GM18502 (cell line): ENCODE results near the gene PLAAT5.

ENCODE experiments used
- ATAC-seq: cut with Tn5 transposase; IDR thresholded peaks from one replicate; pipeline ENCODE4 v1.9.1; 2021; ENCODE audit warnings: mild to moderate bottlenecking; ENCODE audit not compliant: unreplicated experiment, poor library complexity

The PLAAT5 gene

DNA sequence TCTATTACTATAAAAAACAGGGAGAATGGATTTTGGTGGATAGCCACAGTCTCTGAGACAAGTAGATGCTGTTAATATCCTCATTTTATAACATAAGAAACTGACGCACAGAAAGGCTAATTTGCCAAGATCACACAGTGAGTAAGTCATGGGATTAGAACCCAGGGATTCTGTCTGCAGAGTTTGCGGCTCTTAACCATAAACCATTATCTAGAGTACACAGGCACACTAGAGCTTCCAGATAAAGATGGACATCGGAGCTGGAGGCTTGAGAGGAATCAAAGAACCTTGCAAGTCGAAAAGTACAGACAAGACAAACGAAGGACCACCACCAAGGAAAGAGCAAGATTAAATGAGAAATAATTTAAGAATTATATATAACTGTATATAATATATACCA lies 26.2 kb upstream of the PLAAT5 start:
- ATAC-seq, result no peak

DNA sequence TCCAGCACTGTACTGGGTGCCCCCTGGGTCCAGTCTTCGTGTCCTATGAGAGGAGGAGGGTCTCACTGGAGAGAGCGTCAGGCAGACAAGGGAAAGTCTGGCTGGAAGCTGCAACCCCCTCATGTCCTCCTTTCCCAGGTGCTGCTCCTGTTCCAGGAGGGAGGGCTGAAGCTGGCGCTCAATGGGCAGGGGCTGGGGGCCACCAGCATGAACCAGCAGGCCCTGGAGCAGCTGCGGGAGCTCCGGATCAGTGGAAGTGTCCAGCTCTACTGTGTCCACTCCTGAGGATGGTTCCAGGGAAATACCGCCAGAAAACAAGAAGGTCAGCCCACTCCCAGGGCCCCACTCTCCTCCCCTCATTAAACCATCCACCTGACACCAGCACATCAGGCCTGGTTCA lies 25.1 kb upstream of the PLAAT5 start:
- ATAC-seq, result no peak

GRCh38 chr11:63512816-63513215 lies 21.8 kb upstream of the PLAAT5 start:
- no peak for ATAC-seq

GRCh38 chr11:63511048-63511748 lies 20.2 kb upstream of the PLAAT5 start:
- ATAC-seq, result no peak

DNA sequence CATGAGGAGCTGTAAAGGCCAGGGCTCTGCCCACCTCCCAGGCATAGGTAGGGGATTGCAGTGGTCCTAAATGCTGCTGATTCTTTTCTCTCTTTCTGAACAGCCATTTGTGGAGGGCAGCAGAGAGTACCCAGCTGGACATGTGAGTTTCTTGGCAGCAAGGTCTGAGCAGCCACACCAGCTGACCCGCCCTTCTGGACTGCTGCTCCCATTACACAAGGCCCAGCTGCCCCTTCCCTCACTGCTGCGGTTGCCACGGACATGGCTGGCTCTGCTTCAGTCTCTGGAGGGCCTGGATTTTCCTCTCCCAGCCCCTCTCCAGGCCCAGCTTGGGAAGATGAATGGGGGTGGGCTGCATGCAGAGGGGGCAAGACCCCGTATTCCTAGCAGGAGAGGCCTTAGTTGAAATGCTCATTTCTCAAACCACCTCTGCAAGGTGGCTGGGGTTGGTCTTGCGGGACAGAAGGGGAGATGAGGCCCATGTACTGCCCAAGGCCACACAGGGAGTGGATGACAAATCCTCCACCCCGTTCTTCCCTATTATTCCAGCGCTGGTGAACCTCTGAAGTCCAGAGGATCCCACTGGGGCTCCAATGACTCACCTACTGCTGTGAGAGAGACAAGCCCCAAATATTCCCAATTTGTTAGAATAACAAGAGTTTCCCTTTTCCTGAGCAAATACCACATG lies 19.5 kb upstream of the PLAAT5 start:
- no peak for ATAC-seq

- no peak for ATAC-seq
Observed at GRCh38 chr11:63508745-63509144, 17.8 kb upstream of the PLAAT5 start.

GRCh38 chr11:63508009-63508408 lies 17.0 kb upstream of the PLAAT5 start:
- no peak for ATAC-seq

DNA sequence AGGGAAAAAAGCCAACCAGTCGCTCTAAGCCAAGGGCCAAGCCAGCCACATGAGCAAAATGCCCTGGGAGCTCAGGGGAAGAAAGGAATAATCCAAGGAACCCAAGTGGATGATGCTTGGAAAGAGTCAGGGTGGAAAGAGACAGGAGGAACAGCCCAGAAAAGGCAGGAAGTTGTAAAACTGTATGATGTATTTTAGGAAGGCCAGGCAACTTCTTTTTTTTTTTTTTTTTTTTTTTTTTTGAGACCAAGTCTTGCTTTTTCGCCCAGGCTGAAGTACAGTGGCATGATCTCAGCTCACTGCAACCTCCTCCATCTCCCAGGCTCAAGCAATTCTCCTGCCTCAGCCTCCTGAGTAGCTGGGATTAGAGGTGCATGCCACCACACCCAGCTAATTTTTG lies 16.5 kb upstream of the PLAAT5 start:
- ATAC-seq, result no peak

GRCh38 chr11:63506876-63507275 lies 15.9 kb upstream of the PLAAT5 start:
- ATAC-seq, result no peak

GRCh38 chr11:63505857-63506528 lies 15.0 kb upstream of the PLAAT5 start, which contains the start of gene LGALS12:
Gene LGALS12 (plus strand): TSS chr11:63506084. CDS start chr11:63506459, 375 bp downstream.
- ATAC-seq, result no peak

- ATAC-seq, result no peak
Observed at GRCh38 chr11:63504933-63505586, 14.1 kb upstream of the PLAAT5 start.

DNA sequence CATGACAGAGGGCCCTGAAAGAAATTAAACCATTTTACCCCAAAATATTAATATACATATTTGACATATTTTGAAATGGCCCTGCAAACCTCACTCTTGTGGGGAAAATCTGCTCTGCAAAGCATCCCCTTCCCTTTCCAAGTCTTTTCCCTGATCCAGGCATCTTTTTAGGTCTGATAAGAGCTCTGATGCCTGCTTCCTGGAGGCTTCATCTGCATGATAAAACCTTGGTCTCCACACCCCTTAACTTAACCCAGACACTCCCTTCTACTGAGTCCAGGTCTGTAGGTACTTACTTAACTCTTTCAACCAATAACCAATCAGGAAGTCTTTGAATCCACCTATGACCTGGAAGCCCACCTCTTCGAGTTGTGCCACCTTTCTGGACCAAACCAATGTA lies 13.1 kb upstream of the PLAAT5 start:
- no peak for ATAC-seq

- ATAC-seq, result no peak
Observed at GRCh38 chr11:63503492-63503891, 12.5 kb upstream of the PLAAT5 start.

GRCh38 chr11:63502252-63502820 lies 11.4 kb upstream of the PLAAT5 start:
- ATAC-seq, result no peak

GRCh38 chr11:63501236-63501635 lies 10.3 kb upstream of the PLAAT5 start:
- no peak for ATAC-seq

DNA sequence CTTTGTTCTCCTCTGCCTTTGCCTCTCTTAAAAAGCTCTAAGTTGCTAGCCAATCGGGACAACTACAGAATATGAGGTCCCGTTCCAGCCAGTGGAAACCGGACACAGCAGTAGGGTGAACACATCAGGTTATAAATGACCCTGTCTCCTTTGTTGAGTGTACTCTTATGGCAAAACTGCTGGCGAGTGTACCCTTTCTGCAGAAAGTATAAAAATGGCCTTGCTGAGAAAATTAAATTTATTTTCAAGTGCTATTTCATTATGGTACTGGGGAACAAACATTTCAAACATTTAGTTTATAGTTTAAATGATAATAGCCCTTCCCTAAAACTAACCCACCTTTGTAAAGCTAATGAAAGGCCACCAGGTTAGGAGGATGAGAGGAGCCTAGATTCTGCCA lies 8.9 kb upstream of the PLAAT5 start:
- no peak for ATAC-seq

GRCh38 chr11:63494975-63495374 lies 4.0 kb upstream of the PLAAT5 start:
- no peak for ATAC-seq

GRCh38 chr11:63493127-63493526 lies 2.2 kb upstream of the PLAAT5 start:
- ATAC-seq, result no peak

DNA sequence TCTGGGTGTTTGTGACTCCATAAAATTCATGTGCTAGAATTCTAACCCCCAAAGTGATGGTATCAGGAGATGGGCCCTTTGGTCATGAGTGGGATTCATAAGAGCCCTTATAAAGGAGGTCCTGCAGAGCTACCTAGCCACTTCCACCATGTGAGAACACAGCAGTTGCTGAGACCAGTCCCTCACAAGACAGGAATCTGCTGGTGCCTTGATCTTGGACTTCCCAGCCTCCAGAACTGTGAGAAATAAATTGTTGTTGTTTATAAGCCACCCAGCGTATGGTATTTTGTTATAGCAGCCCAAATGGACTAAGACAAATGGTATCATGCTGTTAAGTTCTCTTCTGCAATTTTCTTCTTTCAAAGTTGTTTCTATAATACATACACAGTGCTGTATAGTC lies 1.5 kb upstream of the PLAAT5 start:
- ATAC-seq, result no peak

- ATAC-seq, result no peak
Observed at GRCh38 chr11:63491636-63492372, 837 bp upstream of the PLAAT5 start.
